ENCODE results near the gene TMEM219.
"Not testable (repeated sequence)": the region's sequence is repeated elsewhere in the genome, so short reads cannot be mapped to it uniquely, and the experiment has no call there.

DNA sequence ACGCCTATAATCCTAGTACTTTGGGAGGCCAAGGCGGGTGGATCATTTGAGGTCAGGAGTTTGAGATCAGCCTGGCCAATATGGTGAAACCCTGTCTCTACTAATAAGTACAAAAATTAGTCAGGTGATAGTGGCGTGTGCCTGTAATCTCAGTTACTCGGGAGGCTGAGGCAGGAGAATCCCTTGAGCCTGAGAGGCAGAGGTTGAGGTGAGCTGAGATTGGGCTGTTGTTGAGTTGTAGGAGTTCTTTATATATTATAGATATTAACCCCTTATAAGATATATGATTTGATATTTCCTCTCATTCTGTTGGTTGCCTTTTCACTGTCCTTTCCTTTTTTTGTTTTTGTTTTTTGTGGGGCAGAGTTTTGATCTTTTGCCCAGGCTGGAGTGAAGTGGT lies 2.1 kb upstream of the TMEM219 start:
- TF ChIP-seq POLR2A (IDR thresholded peaks at IDR 0.05) = not testable (repeated sequence)
- TF ChIP-seq, protein P1, sequence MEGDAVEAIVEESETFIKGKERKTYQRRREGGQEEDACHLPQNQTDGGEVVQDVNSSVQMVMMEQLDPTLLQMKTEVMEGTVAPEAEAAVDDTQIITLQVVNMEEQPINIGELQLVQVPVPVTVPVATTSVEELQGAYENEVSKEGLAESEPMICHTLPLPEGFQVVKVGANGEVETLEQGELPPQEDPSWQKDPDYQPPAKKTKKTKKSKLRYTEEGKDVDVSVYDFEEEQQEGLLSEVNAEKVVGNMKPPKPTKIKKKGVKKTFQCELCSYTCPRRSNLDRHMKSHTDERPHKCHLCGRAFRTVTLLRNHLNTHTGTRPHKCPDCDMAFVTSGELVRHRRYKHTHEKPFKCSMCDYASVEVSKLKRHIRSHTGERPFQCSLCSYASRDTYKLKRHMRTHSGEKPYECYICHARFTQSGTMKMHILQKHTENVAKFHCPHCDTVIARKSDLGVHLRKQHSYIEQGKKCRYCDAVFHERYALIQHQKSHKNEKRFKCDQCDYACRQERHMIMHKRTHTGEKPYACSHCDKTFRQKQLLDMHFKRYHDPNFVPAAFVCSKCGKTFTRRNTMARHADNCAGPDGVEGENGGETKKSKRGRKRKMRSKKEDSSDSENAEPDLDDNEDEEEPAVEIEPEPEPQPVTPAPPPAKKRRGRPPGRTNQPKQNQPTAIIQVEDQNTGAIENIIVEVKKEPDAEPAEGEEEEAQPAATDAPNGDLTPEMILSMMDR (IDR thresholded peaks at IDR 0.05) = not testable (repeated sequence)
